ENCODE results near the gene ELMO1.

- TF ChIP-seq CTCF (conservative IDR thresholded peaks at IDR 0.05; ENCODE audit: low read depth, low read length): no peak
- no peak for TF ChIP-seq EZH2 (IDR thresholded peaks at IDR 0.05; ENCODE audit: borderline replicate concordance, low read depth, low read length, poor library complexity, severe bottlenecking)
Measured at GRCh38 chr7:37116093-37116701, 332.5 kb downstream of the ELMO1 start.

All from A673 (cell line).